Activated T-cell treated with anti-CD3 and anti-CD28 coated beads for 24 hours (primary cell): ENCODE data around the gene VCX3A.
"Not testable (repeated sequence)": the region's sequence is repeated elsewhere in the genome, so short reads cannot be mapped to it uniquely, and the experiment has no call there.

Source experiments
- DNase-seq: peaks from one replicate; pipeline ENCODE4 v3.0.0-alpha.2; 2020; ENCODE audit warnings: low read depth

The VCX3A gene

DNA sequence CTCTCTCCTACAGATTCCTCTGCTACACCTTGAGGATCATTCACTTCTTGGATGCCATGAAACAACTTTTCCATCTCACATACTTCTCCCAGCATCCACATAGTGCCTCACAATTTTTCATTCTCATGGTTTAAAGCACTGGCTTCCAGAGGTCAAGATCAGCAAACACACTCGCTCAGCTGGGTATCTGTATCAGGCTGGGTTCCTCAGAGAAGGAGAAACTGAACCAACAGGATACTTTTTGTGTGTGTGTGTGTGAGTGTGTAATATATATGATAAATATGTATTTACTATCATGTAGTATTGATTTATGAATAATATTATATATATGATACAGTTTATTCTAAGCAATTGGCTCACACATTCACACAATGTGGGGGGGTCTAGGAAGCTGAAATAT is at the start of gene VCX3A:
Gene VCX3A, minus strand, starts transcription at position 101 of the 400 bp plus-strand sequence. CDS start 621 bp downstream, outside the sequence.
- DNase-seq: not testable (repeated sequence)

DNA sequence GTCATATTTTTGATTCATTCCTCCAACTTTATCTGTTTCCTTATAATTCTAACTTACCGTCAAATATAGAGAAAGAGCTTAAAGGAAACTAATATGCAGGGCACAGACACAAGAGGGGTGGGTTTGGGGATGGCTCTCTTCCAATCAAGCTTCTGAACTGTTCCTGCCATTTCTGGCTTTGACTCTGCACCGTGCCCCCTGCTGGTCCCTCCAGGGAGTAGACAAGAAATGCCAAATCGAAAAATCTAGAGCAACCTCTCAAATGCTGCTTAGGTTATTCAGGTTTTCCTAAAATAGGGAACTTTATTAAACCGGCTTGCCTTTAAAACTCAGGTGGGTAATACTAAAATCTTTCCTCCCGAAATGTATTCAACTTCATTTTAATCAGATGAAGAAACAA is 39.8 kb upstream of the VCX3A start:
- DNase-seq: no peak

DNA sequence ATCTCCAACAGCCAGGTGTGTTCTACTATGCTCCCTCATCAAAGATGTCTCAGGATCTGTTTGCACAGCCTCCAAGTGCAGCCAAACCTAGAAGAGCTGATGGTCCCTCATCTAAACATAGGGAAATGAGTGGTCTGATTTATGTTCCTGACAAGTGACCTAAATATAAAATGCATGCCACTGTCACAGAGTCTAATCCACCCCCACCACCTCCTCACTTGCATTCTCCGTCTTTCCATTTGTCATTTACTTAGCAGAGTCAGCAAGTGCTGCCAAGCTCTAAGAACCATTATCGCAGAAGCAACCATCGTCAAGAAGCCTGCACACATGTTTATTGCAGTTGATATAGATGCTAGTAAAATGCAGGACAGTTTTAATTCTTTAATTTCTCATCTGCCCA is 33.1 kb upstream of the VCX3A start:
- no peak for DNase-seq

DNA sequence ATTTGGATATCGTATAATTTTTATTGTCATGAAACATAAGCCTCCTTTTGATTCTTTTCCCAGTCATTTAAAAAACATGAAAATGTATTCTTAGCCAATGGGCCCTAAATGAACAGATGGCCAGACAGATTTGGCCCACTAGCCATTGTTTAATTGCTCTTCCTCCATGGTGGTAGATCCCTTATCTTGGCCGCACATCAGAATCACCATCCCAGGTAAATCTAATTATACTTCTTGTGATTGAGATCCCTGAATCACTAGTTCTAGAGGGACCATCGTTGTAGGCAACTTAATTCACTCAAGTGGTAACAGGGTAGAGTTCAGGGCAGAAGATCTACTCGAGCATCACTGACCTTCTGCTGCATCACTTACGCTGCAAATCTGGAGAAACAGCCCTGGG is 24.1 kb upstream of the VCX3A start:
- no peak for DNase-seq

DNA sequence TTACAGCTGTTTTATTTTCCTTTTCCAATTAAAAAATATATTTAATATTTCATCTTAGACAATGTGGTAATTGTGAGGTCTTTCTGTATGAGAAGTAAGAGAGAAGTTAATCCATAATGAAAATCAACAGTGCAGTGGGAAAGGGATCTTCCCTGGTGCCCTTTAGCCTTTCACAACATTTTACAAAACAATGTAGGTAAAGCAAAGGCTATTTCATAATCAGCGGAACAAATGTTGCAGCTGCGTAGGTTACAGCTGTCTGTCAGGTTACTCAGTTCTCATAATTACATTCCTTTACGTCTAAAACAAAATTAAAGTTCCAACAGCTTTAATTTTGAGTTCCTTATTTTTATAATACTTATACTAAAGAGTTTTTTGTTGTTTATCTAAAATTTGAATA is 22.8 kb upstream of the VCX3A start:
- no peak for DNase-seq

DNA sequence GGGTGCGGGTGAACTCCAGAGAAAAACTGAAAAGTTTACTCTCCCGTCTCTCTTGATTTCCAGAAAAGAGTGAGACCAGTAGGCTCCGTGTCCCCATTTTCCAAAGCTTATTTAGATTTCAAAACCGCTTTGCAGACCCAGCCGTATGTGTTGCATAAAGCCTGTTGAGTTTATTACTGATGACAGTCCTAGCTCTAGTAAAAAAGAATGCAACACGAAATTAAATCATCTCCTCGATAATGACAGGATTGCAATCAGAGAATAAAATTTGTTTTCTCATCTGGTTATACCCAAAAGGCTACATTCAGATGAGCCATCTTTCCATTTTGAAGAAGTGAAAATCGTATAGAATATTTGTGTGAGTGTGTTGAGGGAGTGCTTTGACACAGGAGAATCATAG is 16.1 kb upstream of the VCX3A start:
- no peak for DNase-seq

DNA sequence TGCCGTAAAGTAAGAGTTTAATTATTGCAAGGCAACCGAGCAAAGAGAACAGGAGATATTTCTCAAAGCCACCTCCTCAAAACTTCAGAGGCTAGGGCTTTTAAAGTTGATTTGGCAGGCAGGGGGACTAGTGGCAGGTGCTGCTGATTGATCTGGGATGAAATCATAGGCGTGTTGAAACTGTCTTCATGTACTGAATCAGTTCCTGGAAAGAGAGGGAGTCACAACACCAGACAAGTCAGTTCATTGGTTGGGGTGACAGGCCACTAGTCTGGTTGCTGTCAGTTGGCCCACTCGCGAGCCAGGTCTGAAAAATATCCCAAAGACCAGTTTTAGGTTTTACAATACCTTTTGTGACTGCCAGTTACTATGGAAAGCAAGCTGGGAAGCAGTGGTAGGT is 10.8 kb upstream of the VCX3A start:
- DNase-seq: no peak

DNA sequence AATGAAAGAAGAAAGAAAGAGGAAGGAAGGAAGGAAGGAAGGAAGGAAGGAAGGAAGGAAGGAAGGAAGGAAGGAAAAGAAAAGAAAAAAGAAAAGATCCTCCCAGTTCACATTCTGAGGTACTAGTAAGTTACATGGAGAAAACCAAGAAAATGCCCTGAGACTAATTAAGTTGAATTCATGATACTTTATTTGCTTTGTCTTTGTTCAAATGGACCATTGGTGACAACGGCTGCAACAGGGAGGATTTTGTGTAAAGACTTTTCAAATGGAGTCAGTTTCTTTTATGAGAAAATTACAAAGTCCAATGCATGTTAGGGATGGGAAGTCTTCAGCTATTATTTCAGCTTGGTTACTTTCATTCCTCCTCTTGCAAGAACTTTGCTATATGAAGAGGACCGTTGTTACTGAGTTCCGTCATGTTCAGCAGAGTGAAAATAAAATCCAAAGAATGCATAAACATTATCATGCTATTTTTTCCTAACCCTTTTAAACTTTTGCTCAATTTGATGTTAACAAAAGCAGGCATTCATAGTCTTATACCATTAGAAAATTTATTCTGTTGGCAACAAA is 8.3 kb downstream of the VCX3A start:
- DNase-seq: no peak

DNA sequence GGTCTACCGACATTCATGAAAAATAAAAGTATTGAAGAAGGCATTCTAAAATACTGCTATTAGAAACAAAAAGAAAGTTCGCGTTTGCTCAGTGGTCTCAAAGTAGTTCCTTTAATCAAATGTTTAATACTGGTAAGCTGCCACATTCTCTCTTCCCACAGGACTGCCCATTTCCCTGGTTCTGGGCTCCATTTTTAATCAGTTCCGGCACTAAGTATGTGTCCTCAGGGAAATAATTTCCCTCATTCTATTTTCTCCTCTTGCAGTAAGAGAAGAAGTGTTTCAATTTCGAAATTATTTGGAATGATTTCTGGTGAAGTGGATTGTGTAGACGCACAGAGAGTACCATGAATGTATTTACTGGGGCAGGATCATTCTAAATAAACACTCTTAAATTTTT is 17.5 kb downstream of the VCX3A start:
- DNase-seq: no peak

DNA sequence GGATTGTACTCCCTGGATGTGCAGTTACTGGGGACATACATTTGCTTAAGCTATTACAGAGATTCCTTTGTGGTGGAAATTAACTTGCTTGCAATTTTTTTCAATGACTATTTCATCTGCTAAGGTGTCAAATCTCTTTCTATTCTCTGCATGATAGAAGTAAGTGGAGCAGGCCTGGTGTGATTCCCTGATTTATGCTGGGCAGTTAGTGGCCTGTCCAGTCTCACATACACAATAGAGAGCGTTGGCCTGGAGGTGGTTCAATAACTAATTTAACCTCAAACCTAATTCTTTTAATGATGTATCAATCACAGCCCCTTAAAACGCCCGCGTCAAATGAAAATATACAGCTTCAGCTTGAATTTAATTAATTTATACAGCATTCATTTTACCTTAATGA is 28.5 kb downstream of the VCX3A start:
- DNase-seq: no peak

DNA sequence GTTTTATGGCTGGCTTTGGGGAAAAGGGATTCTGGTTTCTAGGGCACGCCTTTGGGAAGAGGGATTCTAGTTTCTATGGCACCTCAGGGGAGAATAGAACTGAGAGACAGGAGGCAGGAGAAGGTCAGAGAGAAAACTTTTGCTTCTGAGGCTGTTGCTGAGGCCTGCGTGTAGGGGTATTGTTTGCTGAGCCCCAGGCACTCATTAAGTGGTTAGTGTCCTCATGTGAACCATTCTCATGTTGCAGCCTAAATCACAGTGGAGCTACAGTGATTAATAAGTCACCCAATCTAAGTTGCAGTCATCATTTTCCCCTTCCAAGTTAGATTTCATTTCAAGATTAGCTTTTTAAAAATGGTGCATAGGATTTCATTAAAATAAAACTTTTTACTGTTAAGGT is 29.0 kb downstream of the VCX3A start:
- no peak for DNase-seq

DNA sequence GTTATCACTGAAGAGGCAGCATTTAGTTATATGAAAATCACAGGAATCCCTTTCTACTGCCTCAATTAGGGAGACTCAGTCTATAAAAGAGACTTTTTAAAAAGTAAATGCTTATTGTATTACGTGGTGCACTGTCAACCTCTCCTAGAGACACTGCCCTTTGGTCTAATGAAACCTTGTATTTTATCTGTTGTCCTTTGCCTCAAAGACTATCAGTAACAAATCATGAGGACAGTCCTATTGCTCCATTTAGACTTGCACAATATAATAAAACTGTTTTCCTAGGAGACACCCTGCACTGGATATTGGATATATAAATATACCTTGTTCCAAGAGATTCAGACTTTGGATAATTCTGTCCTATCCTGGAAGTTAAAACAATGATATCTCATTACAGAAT is 34.2 kb downstream of the VCX3A start:
- no peak for DNase-seq

DNA sequence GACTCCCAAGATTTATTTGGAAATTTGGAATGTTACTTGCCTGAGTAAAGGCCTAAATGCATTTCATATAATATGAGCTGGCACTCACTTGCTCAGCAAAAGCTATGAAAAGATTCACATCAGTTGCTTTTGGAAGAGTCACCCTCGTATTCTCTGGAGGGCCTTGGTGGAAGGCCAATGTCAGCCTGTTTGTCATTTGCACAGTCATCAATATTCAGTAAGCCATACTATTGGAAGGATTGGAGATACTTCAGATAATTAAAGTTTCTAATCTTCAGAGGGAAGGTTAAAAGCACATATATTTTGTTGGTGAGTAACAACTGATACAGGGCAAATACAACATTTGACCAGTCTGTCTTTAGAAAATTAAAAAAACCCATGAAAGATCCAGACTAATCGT is 36.6 kb downstream of the VCX3A start:
- DNase-seq: no peak
